ENCODE data around the gene DUSP23.

Gene DUSP23

GRCh38 chr1:159827102-159827490 lies 46.3 kb downstream of the DUSP23 start:
- H3K9ac ChIP-seq (ENCODE audit: low read length): no peak overlapping the region
- no peak overlapping the region for H2BK5ac ChIP-seq (ENCODE audit: low read depth, low read length, poor library complexity, severe bottlenecking)
- H4K8ac ChIP-seq (ENCODE audit: low read length): no peak overlapping the region
- no peak overlapping the region for H4K91ac ChIP-seq (ENCODE audit: low read length)
- H2AFZ ChIP-seq (ENCODE audit: low read depth, low read length): no peak overlapping the region
- no peak overlapping the region for H3K27ac ChIP-seq (ENCODE audit: low read length, poor library complexity, severe bottlenecking)
- H2BK12ac ChIP-seq (ENCODE audit: low read length in 2 of 2): no peak overlapping the region
- H3K4ac ChIP-seq (ENCODE audit: low read depth in 1 of 2, low read length in 2 of 2): no peak overlapping the region
- no peak for DNase-seq
- peaks cover 22 to 27% of the 10 kb centered on the region in 2 experiments for H3K27me3 ChIP-seq (ENCODE audit: control insufficient read depth in 1 of 2, insufficient read depth in 1 of 2, low read length in 2 of 2)
- no peak overlapping the region for H3K18ac ChIP-seq (ENCODE audit: low read depth in 1 of 2, low read length in 2 of 2)
- H3K79me1 ChIP-seq (replicated peaks; ENCODE audit: low read length, poor library complexity, severe bottlenecking): no peaks in the 10 kb centered on the region
- peaks cover 0 to 4% of the 10 kb centered on the region in 2 experiments for H3K36me3 ChIP-seq (ENCODE audit: control insufficient read depth in 1 of 2, insufficient read depth in 2 of 2, low read depth in 1 of 2, low read length in 2 of 2)
- no peak overlapping the region for H2AK5ac ChIP-seq (ENCODE audit: low read length, severe bottlenecking)
- no peaks in the 10 kb centered on the region for H3K9me3 ChIP-seq (ENCODE audit: control insufficient read depth, low read length)
- no peak overlapping the region for H3K4me2 ChIP-seq (ENCODE audit: low read length, poor library complexity, severe bottlenecking)
- H3K4me3 ChIP-seq (ENCODE audit: insufficient read depth in 1 of 2, low read depth in 1 of 2, low read length in 2 of 2): no peak overlapping the region
- H3K4me1 ChIP-seq (ENCODE audit: control insufficient read depth, insufficient read depth, low read depth, low read length): peaks cover 29% of the 10 kb centered on the region
- WGBS: 87% methylated on average over 6 of the region's 6 CpGs
- no peak overlapping the region for H2BK15ac ChIP-seq (ENCODE audit: low read depth, poor library complexity, severe bottlenecking)
- H3K14ac ChIP-seq (ENCODE audit: low read length in 2 of 2): no peak overlapping the region
- no peak overlapping the region for H2BK120ac ChIP-seq (ENCODE audit: low read depth, low read length)
- no peak overlapping the region for H3K23ac ChIP-seq (ENCODE audit: low read length in 2 of 2)

DNA sequence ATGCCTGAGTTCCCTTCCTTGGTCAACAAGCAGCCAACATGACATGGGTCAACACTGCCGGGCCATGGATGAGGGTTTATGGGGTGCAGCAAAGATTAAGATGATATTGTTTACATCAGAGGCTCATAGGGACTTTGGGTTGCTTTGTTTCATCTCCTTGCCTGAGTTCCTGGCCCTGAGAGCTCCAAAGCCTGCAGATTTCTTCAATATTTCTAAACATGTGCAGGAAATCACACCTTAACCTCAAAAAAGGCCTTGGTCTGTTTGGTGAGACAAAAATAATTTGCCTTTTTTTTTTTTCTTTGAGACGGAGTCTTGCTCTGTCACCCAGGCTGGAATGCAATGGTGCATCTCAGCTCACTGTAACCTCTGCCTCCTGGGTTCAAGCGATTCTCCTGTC lies 46.8 kb downstream of the DUSP23 start:
- Histone ChIP-seq H2BK15ac (ENCODE audit: low read depth, poor library complexity, severe bottlenecking) (no peak overlapping the region), H2BK120ac (ENCODE audit: low read depth, low read length) (no peak overlapping the region), H3K27ac (ENCODE audit: low read length, poor library complexity, severe bottlenecking) (no peak overlapping the region), H3K9ac (ENCODE audit: low read length) (no peak overlapping the region), H3K4me1 (ENCODE audit: control insufficient read depth, insufficient read depth, low read depth, low read length) (peaks cover 29% of the 10 kb centered on the region), H3K4ac (ENCODE audit: low read depth in 1 of 2, low read length in 2 of 2) (no peak overlapping the region), H2BK12ac (ENCODE audit: low read length in 2 of 2) (no peak overlapping the region), H3K18ac (ENCODE audit: low read depth in 1 of 2, low read length in 2 of 2) (no peak overlapping the region), H3K9me3 (ENCODE audit: control insufficient read depth, low read length) (no peaks in the 10 kb centered on the region), H3K14ac (ENCODE audit: low read length in 2 of 2) (no peak overlapping the region), H3K79me1 (replicated peaks; ENCODE audit: low read length, poor library complexity, severe bottlenecking) (no peaks in the 10 kb centered on the region), H3K27me3 (ENCODE audit: control insufficient read depth in 1 of 2, insufficient read depth in 1 of 2, low read length in 2 of 2) (peaks cover 17 to 22% of the 10 kb centered on the region in 2 experiments), H4K91ac (ENCODE audit: low read length) (no peak overlapping the region), H2BK5ac (ENCODE audit: low read depth, low read length, poor library complexity, severe bottlenecking) (no peak overlapping the region), H3K4me2 (ENCODE audit: low read length, poor library complexity, severe bottlenecking) (no peak overlapping the region), H2AK5ac (ENCODE audit: low read length, severe bottlenecking) (no peak overlapping the region), H3K23ac (ENCODE audit: low read length in 2 of 2) (no peak overlapping the region), H4K8ac (ENCODE audit: low read length) (no peak overlapping the region), H2AFZ (ENCODE audit: low read depth, low read length) (no peak overlapping the region), H3K36me3 (ENCODE audit: control insufficient read depth in 1 of 2, insufficient read depth in 2 of 2, low read depth in 1 of 2, low read length in 2 of 2) (peaks cover 0 to 4% of the 10 kb centered on the region in 2 experiments), H3K4me3 (ENCODE audit: insufficient read depth in 1 of 2, low read depth in 1 of 2, low read length in 2 of 2) (no peak overlapping the region)
- 100% methylated on average over 2 of the region's 3 CpGs for WGBS
- DNase-seq: no peak

DNA sequence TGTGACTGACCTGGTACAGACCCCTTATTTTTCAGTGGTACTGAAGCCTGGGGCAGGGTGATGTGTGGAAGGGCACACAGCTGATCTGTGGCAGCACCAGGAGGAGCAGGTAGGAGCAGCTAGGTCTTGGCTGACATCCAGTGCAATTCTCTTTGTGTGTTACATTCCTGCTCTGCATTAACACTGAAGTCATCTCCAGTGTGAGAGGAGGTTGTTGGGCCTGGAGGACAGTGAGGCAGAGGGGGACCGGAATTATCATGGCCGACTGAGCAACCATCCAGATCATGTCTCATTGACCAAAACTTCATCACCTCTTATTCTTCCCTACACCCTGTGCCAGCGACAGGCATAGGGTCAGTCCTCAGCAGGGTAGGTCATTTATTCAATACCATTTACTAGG lies 47.4 kb downstream of the DUSP23 start:
- Histone ChIP-seq H3K4me1 (ENCODE audit: control insufficient read depth, insufficient read depth, low read depth, low read length) (peaks cover 28% of the 10 kb centered on the region), H3K9me3 (ENCODE audit: control insufficient read depth, low read length) (no peaks in the 10 kb centered on the region), H3K36me3 (ENCODE audit: control insufficient read depth in 1 of 2, insufficient read depth in 2 of 2, low read depth in 1 of 2, low read length in 2 of 2) (peaks cover 0 to 4% of the 10 kb centered on the region in 2 experiments), H2BK15ac (ENCODE audit: low read depth, poor library complexity, severe bottlenecking) (no peak overlapping the region), H2BK5ac (ENCODE audit: low read depth, low read length, poor library complexity, severe bottlenecking) (no peak overlapping the region), H3K23ac (ENCODE audit: low read length in 2 of 2) (no peak overlapping the region), H3K79me1 (replicated peaks; ENCODE audit: low read length, poor library complexity, severe bottlenecking) (no peaks in the 10 kb centered on the region), H2BK120ac (ENCODE audit: low read depth, low read length) (no peak overlapping the region), H3K4me3 (ENCODE audit: insufficient read depth in 1 of 2, low read depth in 1 of 2, low read length in 2 of 2) (no peak overlapping the region), H3K14ac (ENCODE audit: low read length in 2 of 2) (no peak overlapping the region), H3K9ac (ENCODE audit: low read length) (no peak overlapping the region), H2AFZ (ENCODE audit: low read depth, low read length) (no peak overlapping the region), H3K4ac (ENCODE audit: low read depth in 1 of 2, low read length in 2 of 2) (no peak overlapping the region), H3K27ac (ENCODE audit: low read length, poor library complexity, severe bottlenecking) (no peak overlapping the region), H3K18ac (ENCODE audit: low read depth in 1 of 2, low read length in 2 of 2) (no peak overlapping the region), H2BK12ac (ENCODE audit: low read length in 2 of 2) (no peak overlapping the region), H3K4me2 (ENCODE audit: low read length, poor library complexity, severe bottlenecking) (no peak overlapping the region), H4K8ac (ENCODE audit: low read length) (no peak overlapping the region), H3K27me3 (ENCODE audit: control insufficient read depth in 1 of 2, insufficient read depth in 1 of 2, low read length in 2 of 2) (peaks cover 11 to 16% of the 10 kb centered on the region in 2 experiments), H4K91ac (ENCODE audit: low read length) (no peak overlapping the region), H2AK5ac (ENCODE audit: low read length, severe bottlenecking) (no peak overlapping the region)
- WGBS: 100% methylated on average over 3 of the region's 3 CpGs
- DNase-seq: no peak

DNA sequence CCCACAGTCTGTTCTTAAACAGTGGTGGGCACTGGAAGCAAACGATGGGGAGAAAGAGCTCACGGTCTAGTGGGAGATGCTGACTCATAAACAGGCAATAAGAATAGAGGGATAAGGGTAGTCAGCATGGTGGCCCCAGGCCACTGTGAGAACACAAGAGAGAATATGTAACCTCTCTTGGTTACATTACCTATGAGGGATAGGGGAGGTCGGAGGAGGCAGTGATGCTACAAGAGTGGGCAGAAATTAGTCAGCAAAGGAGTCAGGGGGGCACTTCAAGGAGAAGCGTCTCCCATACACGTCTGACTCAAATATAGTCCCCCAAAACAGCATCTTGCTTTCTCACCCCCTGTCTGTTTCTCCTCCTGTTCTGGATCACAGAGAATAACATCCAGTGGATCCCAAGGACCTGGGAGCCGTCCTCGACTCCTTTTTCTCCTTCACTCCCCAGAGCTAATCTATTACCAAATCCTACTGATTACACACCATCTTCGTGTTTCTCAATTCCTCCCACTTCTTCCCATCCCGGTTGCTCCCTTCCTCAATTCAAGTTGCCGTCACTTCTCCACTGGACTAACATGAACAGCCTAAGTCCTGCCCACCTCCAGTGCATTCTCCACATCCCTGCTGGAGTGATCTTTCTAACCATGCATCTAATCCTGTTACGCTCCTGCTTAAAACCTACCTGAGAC lies 48.0 kb downstream of the DUSP23 start:
- H3K4me1 ChIP-seq (ENCODE audit: control insufficient read depth, insufficient read depth, low read depth, low read length): peaks cover 26% of the 10 kb centered on the region
- H3K79me1 ChIP-seq (replicated peaks; ENCODE audit: low read length, poor library complexity, severe bottlenecking): no peaks in the 10 kb centered on the region
- H3K36me3 ChIP-seq (ENCODE audit: control insufficient read depth in 1 of 2, insufficient read depth in 2 of 2, low read depth in 1 of 2, low read length in 2 of 2): peaks cover 0 to 4% of the 10 kb centered on the region in 2 experiments
- no peak overlapping the region for H3K14ac ChIP-seq (ENCODE audit: low read length in 2 of 2)
- peak overlapping the region; percentile 51 for H2AK5ac ChIP-seq (ENCODE audit: low read length, severe bottlenecking)
- H2BK120ac ChIP-seq (ENCODE audit: low read depth, low read length): no peak overlapping the region
- no peak overlapping the region for H2BK5ac ChIP-seq (ENCODE audit: low read depth, low read length, poor library complexity, severe bottlenecking)
- no peak overlapping the region for H3K4ac ChIP-seq (ENCODE audit: low read depth in 1 of 2, low read length in 2 of 2)
- no peak overlapping the region for H4K91ac ChIP-seq (ENCODE audit: low read length)
- H3K9me3 ChIP-seq (ENCODE audit: control insufficient read depth, low read length): no peaks in the 10 kb centered on the region
- no peak overlapping the region for H3K18ac ChIP-seq (ENCODE audit: low read depth in 1 of 2, low read length in 2 of 2)
- H3K27me3 ChIP-seq (ENCODE audit: control insufficient read depth in 1 of 2, insufficient read depth in 1 of 2, low read length in 2 of 2): peaks cover 5 to 11% of the 10 kb centered on the region in 2 experiments
- no peak overlapping the region for H3K23ac ChIP-seq (ENCODE audit: low read length in 2 of 2)
- no peak overlapping the region for H2BK12ac ChIP-seq (ENCODE audit: low read length in 2 of 2)
- WGBS: 91% methylated on average over 11 of the region's 11 CpGs
- no peak overlapping the region for H3K4me3 ChIP-seq (ENCODE audit: insufficient read depth in 1 of 2, low read depth in 1 of 2, low read length in 2 of 2)
- H2AFZ ChIP-seq (ENCODE audit: low read depth, low read length): no peak overlapping the region
- H3K27ac ChIP-seq (ENCODE audit: low read length, poor library complexity, severe bottlenecking): peak overlapping the region; percentile 35
- H3K4me2 ChIP-seq (ENCODE audit: low read length, poor library complexity, severe bottlenecking): no peak overlapping the region
- H4K8ac ChIP-seq (ENCODE audit: low read length): no peak overlapping the region
- no peak overlapping the region for H2BK15ac ChIP-seq (ENCODE audit: low read depth, poor library complexity, severe bottlenecking)
- H3K9ac ChIP-seq (ENCODE audit: low read length): no peak overlapping the region
- DNase-seq: no peak

All from mesenchymal stem cell (in vitro differentiated cells and primary cell).